ENCODE results near the gene KMT5C.

Gene KMT5C

DNA sequence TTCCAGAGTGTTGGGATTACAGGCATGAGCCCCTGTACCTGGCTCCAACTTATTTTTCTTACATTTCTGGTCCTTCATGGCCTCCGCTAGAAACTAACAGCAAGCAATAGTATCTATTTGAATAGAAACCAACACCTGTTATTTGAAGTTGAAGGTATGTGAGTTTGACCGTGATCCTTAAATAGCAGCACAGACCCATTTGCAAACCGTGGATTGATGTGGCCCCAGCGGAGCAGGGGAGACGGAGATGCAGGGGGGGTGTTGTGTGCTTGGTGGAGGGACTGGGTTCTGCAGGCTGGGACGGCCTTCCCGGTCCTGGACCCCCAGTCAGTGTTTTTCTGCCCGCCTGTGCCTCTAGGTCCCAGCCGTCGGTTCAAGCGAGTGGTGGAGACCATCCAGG is 31.4 kb upstream of the KMT5C start:
- Histone ChIP-seq H3K4me1 (ENCODE audit: low read depth, poor library complexity, severe bottlenecking) (no peaks in the 10 kb centered on the region), H3K27ac (no peak overlapping the region), H3K4me3 (IDR thresholded peaks at IDR 0.05; ENCODE audit: insufficient read depth, low read depth, low read length) (no peak overlapping the region), H3K4me2 (no peak overlapping the region), H3K27me3 (ENCODE audit: insufficient read depth, low read depth) (no peaks in the 10 kb centered on the region), H3K79me2 (ENCODE audit: insufficient read depth, low read depth) (no peaks in the 10 kb centered on the region), H2AFZ (ENCODE audit: low read depth) (no peak overlapping the region), H3K36me3 (ENCODE audit: insufficient read depth) (no peaks in the 10 kb centered on the region), H3K9ac (no peak overlapping the region), H4K20me1 (ENCODE audit: insufficient read depth) (no peaks in the 10 kb centered on the region)
- TF ChIP-seq, protein P1, sequence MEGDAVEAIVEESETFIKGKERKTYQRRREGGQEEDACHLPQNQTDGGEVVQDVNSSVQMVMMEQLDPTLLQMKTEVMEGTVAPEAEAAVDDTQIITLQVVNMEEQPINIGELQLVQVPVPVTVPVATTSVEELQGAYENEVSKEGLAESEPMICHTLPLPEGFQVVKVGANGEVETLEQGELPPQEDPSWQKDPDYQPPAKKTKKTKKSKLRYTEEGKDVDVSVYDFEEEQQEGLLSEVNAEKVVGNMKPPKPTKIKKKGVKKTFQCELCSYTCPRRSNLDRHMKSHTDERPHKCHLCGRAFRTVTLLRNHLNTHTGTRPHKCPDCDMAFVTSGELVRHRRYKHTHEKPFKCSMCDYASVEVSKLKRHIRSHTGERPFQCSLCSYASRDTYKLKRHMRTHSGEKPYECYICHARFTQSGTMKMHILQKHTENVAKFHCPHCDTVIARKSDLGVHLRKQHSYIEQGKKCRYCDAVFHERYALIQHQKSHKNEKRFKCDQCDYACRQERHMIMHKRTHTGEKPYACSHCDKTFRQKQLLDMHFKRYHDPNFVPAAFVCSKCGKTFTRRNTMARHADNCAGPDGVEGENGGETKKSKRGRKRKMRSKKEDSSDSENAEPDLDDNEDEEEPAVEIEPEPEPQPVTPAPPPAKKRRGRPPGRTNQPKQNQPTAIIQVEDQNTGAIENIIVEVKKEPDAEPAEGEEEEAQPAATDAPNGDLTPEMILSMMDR (conservative IDR thresholded peaks at IDR 0.05; ENCODE audit: low read depth, low read length): no peak

DNA sequence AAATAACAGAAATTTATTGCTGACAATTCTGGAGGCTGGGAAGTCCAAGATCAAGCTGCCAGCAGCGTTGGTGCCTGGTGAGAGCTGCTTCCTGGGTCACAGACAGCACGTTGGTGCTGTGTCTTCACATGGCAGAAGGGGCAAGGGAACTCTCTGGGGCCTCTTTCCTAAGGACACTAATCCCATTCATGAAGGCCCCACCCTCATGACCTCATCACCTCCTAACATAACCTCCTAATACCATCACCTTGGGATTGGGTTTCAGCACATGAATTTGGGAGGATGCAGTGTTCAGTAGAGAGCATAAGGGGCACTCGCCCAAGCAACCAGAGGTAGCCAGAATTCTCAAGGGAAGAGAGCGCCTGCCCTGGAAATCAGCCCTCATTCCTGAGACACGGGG is 30.2 kb upstream of the KMT5C start:
- H3K79me2 ChIP-seq (ENCODE audit: insufficient read depth, low read depth): no peaks in the 10 kb centered on the region
- no peaks in the 10 kb centered on the region for H3K27me3 ChIP-seq (ENCODE audit: insufficient read depth, low read depth)
- no peak overlapping the region for H3K4me2 ChIP-seq
- no peak overlapping the region for H3K9ac ChIP-seq
- TF ChIP-seq, protein P1 (conservative IDR thresholded peaks at IDR 0.05; ENCODE audit: low read depth, low read length): no peak
- no peak overlapping the region for H3K4me3 ChIP-seq (IDR thresholded peaks at IDR 0.05; ENCODE audit: insufficient read depth, low read depth, low read length)
- H4K20me1 ChIP-seq (ENCODE audit: insufficient read depth): no peaks in the 10 kb centered on the region
- H2AFZ ChIP-seq (ENCODE audit: low read depth): no peak overlapping the region
- H3K27ac ChIP-seq: no peak overlapping the region
- H3K4me1 ChIP-seq (ENCODE audit: low read depth, poor library complexity, severe bottlenecking): no peaks in the 10 kb centered on the region
- H3K36me3 ChIP-seq (ENCODE audit: insufficient read depth): no peaks in the 10 kb centered on the region

DNA sequence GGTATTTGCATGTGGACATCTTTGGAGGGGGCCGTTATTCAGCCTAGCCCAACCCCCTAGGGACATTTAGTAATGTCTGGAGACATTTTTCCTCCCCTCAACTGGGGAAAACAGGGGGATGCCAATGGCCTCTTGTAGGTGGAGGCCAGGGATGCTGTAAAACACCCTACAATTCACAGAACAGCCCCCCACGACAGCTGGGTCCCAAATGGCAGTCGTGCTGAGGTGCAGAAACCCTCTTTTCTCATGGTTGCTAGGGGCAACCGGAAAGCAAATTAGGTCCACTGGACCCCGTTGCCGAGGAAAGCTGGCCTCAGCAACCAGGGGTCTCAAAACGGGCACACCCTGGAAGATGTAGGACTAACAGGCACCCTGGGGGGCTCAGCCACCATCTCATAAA is 29.2 kb upstream of the KMT5C start:
- no peaks in the 10 kb centered on the region for H3K36me3 ChIP-seq (ENCODE audit: insufficient read depth)
- H3K4me2 ChIP-seq: no peak overlapping the region
- TF ChIP-seq, protein P1 (conservative IDR thresholded peaks at IDR 0.05; ENCODE audit: low read depth, low read length): no peak
- H4K20me1 ChIP-seq (ENCODE audit: insufficient read depth): no peaks in the 10 kb centered on the region
- H2AFZ ChIP-seq (ENCODE audit: low read depth): no peak overlapping the region
- no peak overlapping the region for H3K9ac ChIP-seq
- H3K4me1 ChIP-seq (ENCODE audit: low read depth, poor library complexity, severe bottlenecking): no peaks in the 10 kb centered on the region
- no peaks in the 10 kb centered on the region for H3K27me3 ChIP-seq (ENCODE audit: insufficient read depth, low read depth)
- no peak overlapping the region for H3K4me3 ChIP-seq (IDR thresholded peaks at IDR 0.05; ENCODE audit: insufficient read depth, low read depth, low read length)
- H3K27ac ChIP-seq: no peak overlapping the region
- no peaks in the 10 kb centered on the region for H3K79me2 ChIP-seq (ENCODE audit: insufficient read depth, low read depth)

DNA sequence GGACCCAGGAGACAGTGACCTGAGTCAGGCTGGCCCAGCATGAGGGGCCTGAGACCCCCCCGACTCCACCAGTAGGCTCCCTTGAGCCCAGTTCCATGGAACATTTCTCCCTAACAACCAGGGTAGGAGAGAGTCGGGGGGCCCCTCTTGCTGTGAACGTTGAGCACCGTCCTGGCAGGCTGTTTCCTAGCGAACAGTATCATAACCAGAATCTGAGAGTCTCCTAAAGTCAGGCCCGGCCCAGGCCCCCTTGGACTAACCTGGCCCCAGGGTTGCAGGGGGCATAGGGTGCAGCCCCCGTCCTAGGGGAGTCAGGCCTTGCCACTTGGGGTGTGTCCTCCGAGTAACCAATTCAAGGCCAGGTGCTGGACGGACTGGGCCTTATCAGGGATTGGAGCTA is 28.3 kb upstream of the KMT5C start:
- no peaks in the 10 kb centered on the region for H3K4me1 ChIP-seq (ENCODE audit: low read depth, poor library complexity, severe bottlenecking)
- no peak overlapping the region for H3K9ac ChIP-seq
- no peaks in the 10 kb centered on the region for H3K36me3 ChIP-seq (ENCODE audit: insufficient read depth)
- H3K4me3 ChIP-seq (IDR thresholded peaks at IDR 0.05; ENCODE audit: insufficient read depth, low read depth, low read length): no peak overlapping the region
- TF ChIP-seq, protein P1 (conservative IDR thresholded peaks at IDR 0.05; ENCODE audit: low read depth, low read length): no peak
- H3K79me2 ChIP-seq (ENCODE audit: insufficient read depth, low read depth): no peaks in the 10 kb centered on the region
- H3K4me2 ChIP-seq: no peak overlapping the region
- H3K27me3 ChIP-seq (ENCODE audit: insufficient read depth, low read depth): no peaks in the 10 kb centered on the region
- no peaks in the 10 kb centered on the region for H4K20me1 ChIP-seq (ENCODE audit: insufficient read depth)
- H2AFZ ChIP-seq (ENCODE audit: low read depth): no peak overlapping the region
- no peak overlapping the region for H3K27ac ChIP-seq

DNA sequence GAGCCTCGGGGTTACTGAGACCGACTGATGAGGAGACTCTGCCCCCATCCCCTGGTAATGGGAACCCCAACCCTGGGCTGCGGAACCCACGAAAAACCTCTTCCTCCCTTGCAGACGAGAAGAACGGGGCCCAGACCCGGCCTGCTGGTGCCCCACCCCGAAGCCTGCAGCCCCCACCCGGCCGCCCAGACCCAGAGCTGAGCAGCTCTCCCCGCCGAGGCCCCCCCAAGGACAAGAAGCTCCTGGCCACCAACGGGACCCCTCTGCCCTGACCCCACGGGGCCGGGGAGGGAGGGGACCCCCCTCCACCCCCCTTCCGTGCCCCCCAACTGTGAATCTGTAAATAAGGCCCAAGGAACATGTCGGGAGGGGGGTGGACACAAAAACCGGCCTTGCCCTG is 27.9 kb upstream of the KMT5C start:
- Histone ChIP-seq H2AFZ (ENCODE audit: low read depth) (no peak overlapping the region), H3K36me3 (ENCODE audit: insufficient read depth) (no peaks in the 10 kb centered on the region), H3K79me2 (ENCODE audit: insufficient read depth, low read depth) (no peaks in the 10 kb centered on the region), H3K27ac (no peak overlapping the region), H3K27me3 (ENCODE audit: insufficient read depth, low read depth) (no peaks in the 10 kb centered on the region), H3K4me2 (no peak overlapping the region), H4K20me1 (ENCODE audit: insufficient read depth) (no peaks in the 10 kb centered on the region), H3K4me3 (IDR thresholded peaks at IDR 0.05; ENCODE audit: insufficient read depth, low read depth, low read length) (no peak overlapping the region), H3K4me1 (ENCODE audit: low read depth, poor library complexity, severe bottlenecking) (no peaks in the 10 kb centered on the region), H3K9ac (no peak overlapping the region)
- TF ChIP-seq, protein P1 (conservative IDR thresholded peaks at IDR 0.05; ENCODE audit: low read depth, low read length): no peak

All from KMS-11 (cell line).